NCI-H2196 treated with DMSO at 0.1 percent for 48 hours (cell line): Measurements from ENCODE around the gene PER1.
"Not testable (repeated sequence)": the region's sequence is repeated elsewhere in the genome, so short reads cannot be mapped to it uniquely, and the experiment has no call there.

ENCODE experiments used
- DNase-seq: peaks from one replicate; lab custom pipeline; 2025; ENCODE audit not compliant: unreplicated experiment; lab: John Stamatoyannopoulos, UW

Gene PER1

DNA sequence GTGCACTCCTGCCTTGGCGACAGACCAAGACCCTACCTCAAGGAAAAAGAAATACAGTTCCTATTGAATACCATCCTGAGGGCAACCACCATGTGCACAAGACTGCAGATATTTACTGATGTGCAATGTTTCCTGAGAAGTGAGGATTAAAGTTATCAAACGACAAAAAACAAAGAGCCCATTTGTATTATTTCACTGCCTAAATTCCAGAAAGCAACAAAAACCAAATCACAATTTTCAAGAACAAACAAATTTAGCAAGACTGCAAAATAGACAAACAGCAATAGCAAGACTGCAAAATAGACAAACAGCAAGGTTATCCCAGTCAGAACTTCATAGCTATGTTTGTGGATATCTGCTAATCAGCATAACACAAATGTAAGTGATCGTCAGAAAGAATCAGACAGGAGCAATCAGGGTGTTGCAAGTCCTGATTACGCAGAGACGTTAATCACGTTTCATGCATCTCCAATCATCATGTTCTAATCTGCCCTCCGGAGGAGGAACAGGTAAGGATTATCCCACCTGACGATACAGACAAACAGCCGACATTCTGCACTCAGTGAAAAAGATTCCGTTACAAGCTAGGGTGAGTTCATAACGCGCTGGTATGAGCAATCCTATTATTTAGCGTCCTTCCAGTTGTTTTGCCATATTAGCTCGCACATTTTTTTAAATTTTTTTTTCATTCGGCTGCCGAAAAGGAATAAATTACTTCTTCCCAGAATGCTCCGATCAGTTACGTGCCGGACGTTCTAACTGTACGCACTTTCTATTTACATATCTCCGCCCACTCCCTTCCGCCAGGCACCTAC is 21.1 kb upstream of the PER1 start:
- peak; percentile 39 for DNase-seq

DNA sequence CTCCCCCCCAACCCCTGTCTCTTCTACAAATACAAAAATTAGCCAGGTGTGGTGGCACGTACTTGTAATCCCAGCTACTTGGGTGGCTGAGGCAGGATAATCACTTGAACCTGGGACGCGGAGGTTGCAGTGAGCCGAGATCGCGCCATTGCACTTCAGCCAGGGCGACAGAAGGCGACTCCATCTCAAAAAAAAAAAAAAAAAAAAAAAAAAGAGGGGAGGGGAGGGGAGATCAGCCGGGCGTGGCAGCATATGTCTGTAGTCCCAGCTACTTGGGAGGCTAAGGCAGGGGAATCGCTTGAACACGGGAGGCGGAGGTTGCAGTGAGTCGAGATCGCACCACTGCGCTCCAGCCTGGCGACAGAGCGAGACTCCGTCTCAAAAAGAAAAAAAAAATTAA is 18.0 kb upstream of the PER1 start:
- DNase-seq: not testable (repeated sequence)

DNA sequence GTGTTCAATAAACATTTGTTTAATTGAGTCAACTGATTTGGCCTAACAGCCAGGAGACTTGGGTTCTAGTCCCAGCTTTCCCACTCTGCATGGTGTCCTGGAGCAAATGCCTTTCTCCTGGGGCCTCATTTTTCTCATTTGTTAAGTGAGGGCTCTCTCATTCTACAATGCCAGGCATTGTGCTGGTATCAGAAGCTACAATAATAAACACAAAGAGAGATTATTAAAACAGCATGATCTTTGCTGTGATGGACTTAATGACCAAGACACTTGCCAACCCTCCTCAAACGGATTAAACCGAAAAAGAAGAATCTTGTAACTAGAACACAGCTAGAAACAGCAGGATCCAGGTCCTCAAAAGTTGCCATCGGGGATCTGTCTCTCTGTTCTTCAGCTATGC is 15.3 kb upstream of the PER1 start:
- DNase-seq: no peak

DNA sequence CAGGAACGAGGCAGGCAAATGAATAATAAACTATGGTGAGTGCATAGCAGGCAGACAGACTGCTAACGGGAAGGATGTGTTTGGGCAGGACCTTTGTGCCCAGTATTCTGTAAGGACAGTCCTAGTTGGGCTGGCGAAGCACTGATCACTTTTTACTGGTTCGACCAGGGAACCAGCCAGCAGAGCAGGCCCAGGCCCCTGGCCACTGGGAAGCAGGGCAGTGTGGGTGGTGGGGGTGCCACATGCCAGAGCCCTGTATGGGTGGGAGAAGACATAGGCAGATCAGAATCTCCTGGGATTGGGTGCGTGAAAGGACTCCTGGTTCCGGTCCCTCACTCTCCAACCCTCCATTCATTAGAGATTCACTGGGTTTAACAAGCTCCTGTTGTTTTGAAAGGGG is 14.5 kb upstream of the PER1 start:
- no peak for DNase-seq

DNA sequence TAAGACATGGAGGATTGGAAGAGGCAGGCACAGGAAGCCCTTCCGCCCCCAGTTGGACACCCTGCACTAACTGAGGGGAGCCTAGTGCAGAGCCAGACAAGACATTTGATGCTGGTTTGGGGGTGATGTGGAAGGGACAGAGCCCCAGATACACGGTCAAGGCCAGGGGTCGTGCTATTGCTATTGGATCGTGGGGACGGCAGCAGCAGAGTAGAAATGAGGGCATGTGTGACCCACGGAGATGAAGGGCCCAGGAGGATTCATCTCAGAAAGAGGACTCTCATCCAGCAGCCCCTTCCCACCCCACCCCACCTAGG is 12.6 kb upstream of the PER1 start:
- no peak for DNase-seq

DNA sequence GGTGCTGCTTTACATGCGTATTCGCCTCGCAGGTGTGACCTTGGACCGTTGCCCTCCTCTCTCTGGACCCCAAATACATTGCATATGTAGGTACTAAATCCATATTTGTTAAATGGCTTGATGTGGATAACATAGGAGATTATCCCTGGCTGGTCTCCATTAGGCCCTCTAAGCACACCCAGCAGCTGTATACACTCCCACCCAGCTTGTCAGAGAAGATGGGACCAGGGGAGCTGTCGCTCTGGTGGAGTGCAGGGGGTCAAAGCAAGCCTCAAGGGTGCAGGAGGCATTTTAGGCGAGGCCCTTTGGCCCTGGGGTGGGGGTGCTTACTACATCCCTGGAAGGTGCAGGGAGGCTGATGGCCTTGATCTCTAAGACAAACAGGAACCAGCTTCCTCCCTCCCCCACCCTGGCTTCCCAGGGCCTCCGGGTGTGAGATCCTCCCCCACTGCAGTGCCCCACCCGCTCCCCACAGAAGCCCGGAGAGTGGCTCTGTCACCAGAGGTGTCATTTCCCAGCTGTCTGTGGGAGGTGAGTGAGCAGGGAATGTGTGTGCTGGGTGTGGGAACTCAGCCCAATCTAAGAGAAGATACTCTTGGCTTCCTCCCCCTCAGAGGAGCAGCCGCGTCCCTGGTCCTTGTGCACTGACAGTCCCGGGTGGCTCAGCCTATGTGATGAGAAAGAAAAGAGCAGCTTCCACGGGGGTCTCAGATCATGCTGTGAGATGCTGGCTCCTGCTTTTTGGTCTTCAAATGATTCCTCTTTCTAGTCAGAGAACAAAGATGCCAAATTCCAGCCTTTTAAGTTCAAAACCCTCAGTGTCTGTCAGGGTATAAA is 12.0 kb upstream of the PER1 start:
- DNase-seq: no peak

DNA sequence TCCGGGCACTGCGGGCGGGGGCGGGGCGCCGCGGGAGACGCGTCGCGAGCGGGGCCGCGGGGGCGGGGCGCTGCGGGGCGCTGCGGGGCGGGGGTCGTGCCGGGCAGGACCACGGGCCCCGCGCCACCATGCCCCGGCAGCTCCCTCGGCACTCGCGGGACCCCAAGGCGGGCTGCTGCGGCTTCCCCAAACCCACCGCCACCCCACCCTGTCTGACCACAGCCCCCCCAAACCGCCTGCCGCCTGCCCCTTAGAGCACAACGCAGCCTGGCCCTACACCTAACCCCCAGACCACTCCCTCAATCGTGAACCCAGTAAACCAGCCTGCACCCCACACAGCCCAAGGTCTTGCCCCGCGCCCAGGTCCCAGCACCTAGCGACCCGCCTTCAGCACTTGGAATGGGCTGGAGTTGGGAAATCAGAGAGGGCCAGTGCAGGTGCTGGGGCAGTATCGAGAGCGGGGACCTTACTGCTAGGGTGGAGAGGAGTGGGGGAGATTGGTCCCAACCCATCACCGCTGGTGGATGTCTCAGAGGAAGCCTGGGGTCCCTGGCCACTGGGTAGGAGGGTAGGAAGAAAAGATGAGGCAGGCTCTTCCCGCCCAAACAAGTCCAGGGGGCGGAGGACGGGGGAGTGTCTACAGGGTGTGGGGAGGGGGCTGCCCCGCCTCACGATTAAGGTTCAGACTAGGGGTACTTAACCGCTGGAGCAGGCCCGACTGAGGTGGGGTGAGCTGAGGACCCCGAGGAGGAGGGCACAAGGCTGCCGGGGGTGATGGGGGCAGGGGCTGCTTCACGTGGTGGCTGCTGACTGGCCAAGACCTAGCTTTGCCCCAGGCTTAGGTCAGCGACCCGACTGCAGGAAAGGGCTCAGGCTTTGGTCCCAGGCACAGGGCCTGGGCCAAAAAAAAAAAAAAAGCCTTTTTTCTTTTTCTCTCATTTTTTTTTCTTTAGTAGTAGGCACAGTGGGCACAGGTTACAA is 11.1 kb upstream of the PER1 start:
- no peak for DNase-seq

DNA sequence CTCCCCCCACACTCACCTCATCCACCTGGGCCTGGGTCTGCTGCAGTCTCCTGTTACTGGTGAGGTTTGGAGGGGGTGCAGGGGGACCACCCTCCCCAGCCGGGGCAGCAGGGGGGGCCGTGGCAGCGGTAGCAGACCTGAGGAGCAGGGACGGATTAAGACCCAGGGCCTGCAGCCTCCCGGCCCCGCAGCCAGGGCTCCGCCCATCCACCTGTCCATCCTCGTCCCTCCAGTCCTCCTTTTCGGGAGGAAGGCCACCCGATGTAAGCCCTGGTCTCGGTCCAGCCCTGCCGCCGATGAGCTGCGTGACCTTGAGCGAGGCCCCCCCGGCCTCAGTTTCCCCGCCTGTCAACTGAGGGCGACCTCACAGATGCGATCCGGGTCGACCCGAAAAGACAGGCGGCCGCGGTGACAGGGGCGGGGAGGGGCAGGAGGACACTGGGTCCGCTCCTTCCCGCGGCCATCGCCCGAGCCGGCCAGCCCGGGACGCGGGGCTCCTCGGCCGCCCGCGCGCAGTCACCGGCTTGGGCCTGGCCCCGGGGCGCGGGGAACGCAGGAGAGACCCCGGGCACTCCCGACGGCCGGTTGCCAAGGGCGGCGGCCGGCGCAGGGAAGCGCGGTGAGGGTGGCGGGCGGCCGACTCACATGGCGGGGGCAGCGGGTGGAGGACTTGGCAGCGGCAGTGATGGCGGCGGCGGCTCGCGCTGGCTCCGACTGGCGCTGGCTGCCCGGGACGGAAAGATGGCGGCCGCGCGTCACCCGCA is 10.2 kb upstream of the PER1 start, which contains the start of gene VAMP2:
Gene VAMP2, minus strand, starts transcription at position 716 of the 764 bp plus-strand sequence. Its CDS starts 69 bp downstream, at position 647.
- DNase-seq: peak; percentile 24

DNA sequence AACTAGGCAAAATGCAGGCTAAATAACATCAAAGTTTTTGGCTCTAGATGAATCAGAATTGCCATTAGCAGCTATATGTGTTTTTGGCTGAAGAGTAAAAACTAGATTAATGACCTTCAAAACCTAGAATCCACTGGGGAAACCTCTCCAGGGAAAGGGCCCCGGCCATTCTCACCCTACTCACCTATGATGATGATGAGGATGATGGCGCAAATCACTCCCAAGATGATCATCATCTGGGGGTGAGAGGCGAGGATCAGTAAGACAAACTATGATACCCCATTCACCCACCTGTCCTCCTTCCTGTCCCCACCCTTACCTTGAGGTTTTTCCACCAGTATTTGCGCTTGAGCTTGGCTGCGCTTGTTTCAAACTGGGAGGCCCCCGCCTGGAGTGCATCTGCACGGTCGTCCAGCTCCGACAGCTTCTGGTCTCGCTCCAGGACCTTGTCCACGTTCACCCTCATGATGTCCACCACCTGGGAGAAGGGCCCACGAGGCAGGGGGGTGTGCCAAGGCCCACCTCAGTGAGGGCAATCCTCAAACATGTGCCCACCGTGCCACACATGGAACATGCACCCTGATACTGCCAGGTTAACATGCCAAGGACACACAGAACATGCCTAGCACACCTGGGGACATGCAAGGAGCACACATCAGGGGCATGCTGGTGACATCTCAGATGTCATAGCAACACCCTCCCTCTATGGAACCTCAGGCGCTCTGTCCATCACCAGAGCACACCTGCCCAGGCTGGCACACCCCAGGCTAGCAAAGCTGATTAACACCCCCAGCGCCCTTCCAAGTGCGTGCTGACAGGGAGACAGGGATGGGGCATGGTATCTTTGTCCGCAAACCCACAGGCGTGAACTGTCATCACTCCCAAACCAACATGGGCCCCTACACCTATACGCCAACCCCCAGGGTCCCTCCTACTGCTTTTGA is 9.4 kb upstream of the PER1 start:
- DNase-seq: no peak

DNA sequence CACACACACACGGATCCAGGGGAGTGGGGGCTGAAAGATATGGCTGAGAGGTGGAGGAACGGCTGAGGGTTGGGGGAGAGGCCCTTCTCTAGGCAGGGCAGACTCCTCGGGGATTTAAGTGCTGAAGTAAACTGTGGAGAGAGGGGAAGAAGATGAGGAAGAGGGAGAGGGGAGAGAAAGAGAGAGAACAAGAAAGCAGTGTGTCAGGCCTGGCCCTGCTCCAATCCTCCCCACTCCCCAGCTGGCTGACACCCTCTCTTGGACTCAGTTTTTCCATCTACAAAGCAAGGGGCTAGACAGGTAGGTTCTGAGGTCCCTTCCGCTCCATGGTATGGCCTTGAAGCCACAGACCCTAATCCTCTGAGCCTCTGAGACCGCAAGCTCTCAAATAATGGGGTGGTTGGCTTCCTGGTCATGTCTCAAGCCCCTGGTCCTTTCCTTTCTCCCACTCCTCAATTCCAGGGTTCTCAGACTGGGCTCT is 8.6 kb upstream of the PER1 start:
- no peak for DNase-seq

DNA sequence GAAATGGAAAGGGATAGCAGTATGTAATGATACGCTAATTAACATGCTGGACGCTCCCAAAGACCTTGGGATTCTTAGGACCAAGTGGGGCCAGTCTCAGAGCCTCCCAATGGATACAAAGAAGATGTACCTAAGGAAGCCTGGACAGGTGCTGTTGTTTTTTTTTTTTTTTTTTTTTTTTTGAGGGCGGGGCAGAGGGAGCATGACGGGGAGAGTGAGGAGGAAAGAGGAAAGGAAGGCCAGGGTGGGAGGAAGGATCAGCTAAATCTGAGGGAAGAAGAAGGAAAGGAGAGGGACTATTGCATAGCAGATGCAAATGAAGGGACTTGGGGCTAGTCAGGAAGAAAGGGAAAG is 8.0 kb upstream of the PER1 start:
- DNase-seq: no peak

DNA sequence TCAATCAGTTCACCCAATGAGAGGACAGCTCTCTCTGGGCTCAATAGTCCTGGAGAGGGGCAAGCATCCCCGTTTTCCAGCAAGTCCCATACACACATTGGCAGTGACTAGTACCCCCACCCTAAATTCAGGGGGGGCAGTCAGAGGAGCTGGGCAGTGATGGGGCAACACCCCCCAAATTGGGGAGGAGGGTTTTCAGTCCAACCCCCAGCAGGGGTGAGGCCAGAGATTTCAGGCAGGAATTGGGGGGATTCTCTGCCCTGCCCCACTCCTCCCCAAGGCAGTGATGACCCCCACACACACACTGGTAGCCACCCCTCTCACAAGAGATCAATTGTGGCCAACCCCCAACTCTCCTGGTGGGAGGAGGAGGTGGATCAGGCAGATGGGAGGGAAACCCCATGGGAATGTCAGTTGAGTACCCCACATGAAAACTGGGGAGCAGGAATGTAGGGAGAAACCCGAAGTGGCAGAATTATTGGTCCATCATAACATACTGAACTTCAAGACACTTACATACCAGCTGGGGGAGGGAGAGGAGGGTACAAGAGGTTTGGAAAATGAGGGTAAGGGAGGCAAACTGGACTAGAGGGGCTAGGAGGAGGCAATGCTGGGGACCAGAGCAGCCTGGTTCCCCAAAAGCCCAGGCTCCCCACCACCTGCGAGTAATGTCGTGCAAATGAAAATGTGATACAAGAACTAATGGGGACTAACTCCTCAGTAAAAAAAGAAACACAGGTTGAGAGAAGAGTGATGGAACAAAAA is 7.4 kb upstream of the PER1 start:
- no peak for DNase-seq

DNA sequence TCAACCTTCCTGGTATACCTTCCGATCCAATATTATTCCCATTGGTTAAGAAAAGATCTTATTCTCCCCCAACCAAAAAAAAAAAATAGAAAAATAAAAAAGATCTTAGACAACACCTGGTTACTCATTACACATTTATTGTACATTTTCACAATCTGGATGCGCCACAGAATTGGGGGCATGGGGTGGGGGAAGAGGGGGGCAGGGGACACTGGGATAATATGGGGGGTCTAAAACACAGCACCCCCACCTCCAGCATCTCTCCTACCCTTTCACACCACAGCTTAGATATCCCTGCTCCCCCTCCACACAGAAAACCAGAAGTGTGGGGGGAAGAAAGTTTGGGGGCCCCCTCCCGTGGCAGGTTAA is 6.8 kb upstream of the PER1 start:
- no peak for DNase-seq

DNA sequence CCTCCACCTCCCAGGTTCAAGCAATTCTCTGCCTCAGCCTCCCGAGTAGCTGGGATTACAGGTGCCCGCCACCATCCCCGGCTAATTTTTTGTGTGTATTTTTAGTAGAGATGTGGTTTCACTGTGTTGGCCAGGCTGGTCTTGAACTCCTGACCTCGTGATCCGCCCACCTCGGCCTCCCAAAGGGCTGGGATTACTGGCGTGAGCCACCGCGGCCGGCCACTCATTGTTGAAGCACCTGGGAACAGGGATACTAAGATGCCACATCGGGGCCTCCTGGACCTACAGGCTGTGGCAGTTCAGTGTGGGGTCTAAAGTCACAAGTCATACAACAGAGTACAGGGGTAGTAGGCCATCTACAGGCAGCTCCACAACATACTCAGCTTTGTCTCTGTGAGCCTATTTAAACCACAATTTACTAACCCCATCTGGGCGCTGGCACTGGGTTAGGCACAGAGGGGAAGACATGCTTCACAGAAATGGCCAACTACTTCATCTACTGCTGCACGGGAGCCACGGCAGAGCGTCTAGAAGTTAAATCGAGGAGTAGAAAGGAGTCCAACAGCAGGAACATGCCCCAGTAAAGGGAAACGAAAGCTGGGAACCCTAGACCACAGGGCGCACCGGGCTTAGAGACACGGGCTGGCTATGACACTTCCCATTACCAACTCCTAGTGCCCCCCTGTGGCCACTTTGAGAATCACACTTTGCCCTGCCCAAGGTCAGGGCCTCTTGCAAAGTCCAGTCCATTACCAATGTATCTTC is 6.2 kb upstream of the PER1 start:
- DNase-seq: peak; percentile 37

DNA sequence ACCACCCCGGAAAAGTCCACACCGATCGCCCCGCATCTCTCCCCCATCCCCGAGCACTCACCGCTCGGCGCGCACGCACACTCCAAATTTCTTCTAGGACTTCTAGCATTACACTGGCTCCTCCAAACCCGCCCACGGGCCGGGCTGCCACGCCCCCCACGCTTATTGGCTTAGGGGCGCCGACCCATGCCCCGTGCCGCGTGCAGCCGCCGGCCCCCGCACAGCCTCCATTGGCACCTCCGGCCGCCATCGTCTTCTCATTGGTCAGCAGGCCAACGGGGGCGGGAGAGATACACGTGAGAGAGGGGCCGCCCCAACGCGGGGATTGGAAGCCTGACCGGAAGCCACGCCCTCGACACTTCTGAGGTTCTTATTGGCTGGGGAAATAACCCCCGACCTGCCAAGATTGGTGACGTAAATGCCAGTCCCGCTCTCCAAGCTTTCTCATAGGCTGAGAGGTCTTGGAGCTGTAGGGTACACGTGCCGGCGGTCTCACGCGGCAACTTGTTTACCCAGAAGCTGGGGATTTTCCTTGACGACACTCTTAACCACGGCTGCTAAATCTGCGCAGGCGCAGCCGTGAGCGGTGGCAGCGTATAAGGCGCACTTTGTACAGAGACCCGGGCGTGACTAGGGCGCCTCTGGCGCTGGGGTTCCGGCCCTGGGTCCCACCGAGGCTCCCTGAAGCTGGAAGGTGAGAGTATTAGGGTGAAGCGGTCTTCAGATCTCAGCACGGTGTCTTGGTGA is 4.2 kb upstream of the PER1 start:
- peak; percentile 93 for DNase-seq

DNA sequence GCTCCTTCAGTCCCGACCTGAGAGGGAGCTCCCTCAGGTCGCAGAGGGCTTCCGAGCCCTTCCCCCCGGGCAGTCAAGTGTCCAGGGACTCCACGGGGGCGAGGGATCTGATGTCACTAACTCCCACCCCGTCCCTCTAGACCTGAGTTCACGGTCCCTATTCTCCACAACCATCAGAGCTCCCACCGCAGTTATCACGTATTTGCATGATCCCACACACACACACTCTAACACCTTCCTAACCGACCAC is 3.7 kb upstream of the PER1 start:
- DNase-seq: no peak

DNA sequence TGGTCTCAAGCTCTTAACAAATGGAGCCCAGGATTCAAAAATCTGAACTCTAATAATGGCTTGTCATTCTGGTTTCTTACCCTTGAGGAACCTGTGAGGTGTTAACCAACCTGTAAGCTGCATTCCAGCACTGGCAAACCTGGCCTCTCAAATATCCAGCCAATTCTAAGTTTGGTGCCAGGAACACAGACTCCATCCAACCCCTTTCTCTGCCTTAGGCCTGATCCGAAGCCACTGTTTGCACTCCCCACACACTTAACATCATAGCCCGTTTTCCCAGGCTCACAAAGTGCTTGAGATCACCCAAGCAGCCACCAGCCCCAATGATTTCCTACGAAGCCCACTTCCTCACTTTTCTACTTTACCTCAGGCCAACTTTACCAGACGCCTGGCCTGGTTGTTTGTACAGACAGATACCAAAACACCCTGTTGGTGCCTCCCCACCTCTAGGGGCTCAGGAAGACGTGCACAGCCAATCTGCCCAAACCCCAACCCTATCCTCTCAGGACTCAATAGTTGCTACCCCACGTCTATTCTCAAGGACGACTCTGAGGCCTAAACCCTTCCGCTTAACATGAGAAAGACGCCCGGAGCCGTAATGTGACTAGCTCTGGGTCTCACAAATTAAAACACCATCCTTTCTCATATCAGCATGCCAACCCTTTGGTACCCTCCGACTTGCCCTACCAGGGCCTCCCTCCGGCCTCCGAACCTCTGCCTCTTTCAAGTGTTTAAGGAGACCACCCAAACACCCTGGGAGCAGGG is 3.2 kb upstream of the PER1 start:
- no peak for DNase-seq
